Stomach (tissue), 9 donors: ENCODE data around the gene WDR86. TPM values are rescaled to one million over a fixed set of nuclear protein-coding genes. Genes with fewer than 3 reads are reported as not detected.
A peak's percentile ranks its signal among the peaks of the same experiment; 100 is the strongest.

Experiments
- DNase-seq, 2 donors: peaks; one replicate each; pipeline versions ENCODE4 v3.0.0 to v3.0.0-alpha.2; 2013 to 2019
- H3K27ac ChIP-seq, 5 donors: fragments of 200-600 bp in 4 of 5; sonication (generic) in 4 of 5; one replicate each; pipeline ENCODE4 v1.5.1; 2013 to 2019; ENCODE audit warnings: mild to moderate bottlenecking in 1 of 5, moderate library complexity in 1 of 5
- H3K27me3 ChIP-seq, 3 donors: fragments of 200-600 bp; sonication (generic); one replicate each; pipeline ENCODE4 v1.5.1; 2017 to 2019; ENCODE audit warnings: mixed run types in 1 of 3
- H3K36me3 ChIP-seq, 4 donors: fragments of 200-600 bp; sonication (generic); 1 replicate in 3 of 4; 2 replicates in 1 of 4; pipeline ENCODE4 v1.5.1; 2016 to 2019
- H3K4me1 ChIP-seq, 4 donors: fragments of 200-600 bp; sonication (generic); one replicate each; pipeline ENCODE4 v1.5.1; 2016 to 2019
- H3K4me3 ChIP-seq, 4 donors: fragments of 200-600 bp; sonication (generic) in 3 of 4; one replicate each; pipeline ENCODE4 v1.5.1; 2016 to 2019; ENCODE audit warnings: mild to moderate bottlenecking in 1 of 4
- H3K9me3 ChIP-seq, 4 donors: fragments of 200-600 bp; sonication (generic); one replicate each; pipeline ENCODE4 v1.5.1; 2016 to 2019
- EP300 ChIP-seq: sonication (generic); formaldehyde crosslinking; IDR thresholded peaks from one replicate; pipeline ENCODE4 v1.6.1; 2017; ENCODE audit warnings: antibody characterized with exemption
- POLR2A ChIP-seq, 4 donors: fragments of 450-650 bp; IDR thresholded peaks; one replicate each; pipeline ENCODE4 v1.6.1; 2016; ENCODE audit warnings: antibody characterized with exemption in 4 of 4, control low read depth in 2 of 4, mild to moderate bottlenecking in 1 of 4, moderate library complexity in 1 of 4
- POLR2AphosphoS5 ChIP-seq, 3 donors: sonication (generic); formaldehyde crosslinking; IDR thresholded peaks; one replicate each; pipeline ENCODE4 v1.6.1; 2016; ENCODE audit warnings: antibody characterized with exemption in 3 of 3
- WGBS, 5 donors: extraction: QIAGEN DNeasy Blood & Tissue Kit in 3 of 5; methylation state at CpG; one replicate each; pipeline versions ENCODE4 v1.1.5 to v1.1.7; 2013 to 2018; 5-methylcytosine and 5-hydroxymethylcytosine counted together
- intact Hi-C: fragments of 100-400 bp; cut with DNase I; formaldehyde crosslinking; loops from one replicate; pipeline ENCODE4 v1.15.1; 2023; ENCODE audit warnings: low total_unique reads
- polyA plus RNA-seq, 3 donors: library from polyadenylated mRNA; stranded (reverse); fragments of 200-250 nt; gene quantifications; one replicate each; pipeline ENCODE4 v1.2.3, GENCODE V29; 2013
- total RNA-seq, 5 donors: library from RNA; depleted of rRNA; stranded (reverse); fragments of >200 nt; gene quantifications; one replicate each; pipeline versions ENCODE4 v1.1.0 to v1.2.3, GENCODE V29; 2014 to 2016
- TF ChIP-seq, protein P1 (sequence below), 7 experiments: fragments of 450-650 bp in 4 of 7; fragments of 200-600 bp in 3 of 7; sonication (generic) in 3 of 7; IDR thresholded peaks; one replicate each; pipeline ENCODE4 v1.5.1; 2016 to 2019; ENCODE audit warnings: antibody characterized with exemption in 7 of 7, control low read depth in 2 of 7, mild to moderate bottlenecking in 1 of 7
- donor health status: healthy with polysubstance abuse.
- donor health status: Bipolar disorder and iron deficiency.
- donor health status: healthy.

WDR86 gene
- total and polyA plus RNA-seq, 8 donors = 1.2 to 15.8 (median 5.2) TPM

DNA sequence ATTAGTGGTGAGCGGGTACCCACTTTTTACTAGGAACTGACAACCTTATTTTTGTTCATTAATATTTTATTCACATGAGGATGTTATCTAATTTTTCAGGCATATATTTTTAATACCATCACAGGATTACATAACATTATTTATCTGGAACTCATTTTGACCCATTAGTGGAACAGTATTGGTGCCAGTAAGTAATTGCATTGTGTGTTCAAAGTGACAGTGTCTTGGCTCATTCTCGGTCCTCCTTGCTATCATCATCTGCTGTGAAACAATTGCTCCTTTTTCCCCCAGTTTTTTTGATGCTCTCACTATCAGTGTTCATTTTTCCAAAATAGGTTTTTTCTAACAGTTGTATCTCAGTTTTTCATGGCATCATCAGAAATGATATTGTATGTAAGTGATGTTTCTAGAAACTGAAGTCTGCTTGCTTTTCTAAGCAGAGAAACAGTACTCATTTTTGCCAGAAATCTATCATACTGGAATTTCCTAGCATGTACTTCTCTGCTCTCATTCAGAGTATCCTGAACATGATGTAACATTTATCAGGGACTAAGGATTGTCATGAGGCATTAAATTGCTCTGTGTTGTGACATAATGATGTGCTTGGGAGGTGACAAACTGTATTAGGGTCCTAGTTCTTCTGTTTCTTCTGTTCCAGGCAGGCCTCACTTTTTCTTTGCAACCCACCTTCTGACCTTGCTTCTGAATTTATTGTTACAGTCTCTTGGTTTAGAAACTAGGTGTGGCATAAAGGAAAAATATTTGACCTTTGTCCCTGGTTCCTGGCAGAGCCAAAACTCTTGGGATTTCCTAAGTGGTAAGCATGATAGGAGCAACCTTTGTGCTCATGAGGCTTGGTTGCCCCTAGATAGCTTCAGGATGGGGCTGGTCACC lies 64.0 kb downstream of the WDR86 start:
- H3K27me3 ChIP-seq = no peaks in the 10 kb centered on the region
- 61 to 74% (median 70%) methylated on average over 2 of the region's 2 CpGs for WGBS, 5 donors
- H3K36me3 ChIP-seq = peaks cover 8 to 62% (median 47%) of the 10 kb centered on the region in 4 donors
- DNase-seq = peak in 1 of 2 donors; percentile 34
- H3K4me1 ChIP-seq = peaks cover 19 to 85% (median 43%) of the 10 kb centered on the region in 4 donors
- H3K4me3 ChIP-seq = no peak overlapping the region
- intact Hi-C loops = loop anchor here (5.0 kb wide), 1 partner anchor 34 kb away; no protein-coding TSS in a partner anchor
- H3K9me3 ChIP-seq = no peaks in the 10 kb centered on the region
- no peak for TF ChIP-seq EP300
- TF ChIP-seq POLR2AphosphoS5 (IDR thresholded peaks at IDR 0.05) = peak in 1 of 3 donors; percentile 24
- peak overlapping the region; percentile 42 to 69 (median 58) for H3K27ac ChIP-seq

DNA sequence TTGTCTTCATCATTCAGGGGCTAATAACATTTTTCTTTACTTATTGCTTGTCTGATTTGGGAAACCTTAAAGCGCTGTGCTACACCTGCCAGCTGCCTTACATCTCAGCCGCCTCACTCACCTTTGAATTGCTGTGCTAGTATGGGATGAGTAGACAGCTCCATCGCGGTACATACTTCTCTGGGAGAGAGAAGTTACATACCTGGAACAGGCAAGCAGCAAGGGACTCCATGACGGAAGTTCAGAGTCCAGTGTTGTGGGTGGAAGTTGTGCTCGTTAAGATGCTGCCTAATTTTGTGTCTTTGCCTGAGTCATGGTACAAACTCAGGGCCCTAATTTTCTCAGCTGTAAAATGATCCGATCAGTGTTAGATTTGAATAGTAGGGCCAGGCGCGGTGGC lies 66.3 kb downstream of the WDR86 start:
- no peak for DNase-seq
- H3K4me3 ChIP-seq = no peak overlapping the region
- H3K9me3 ChIP-seq = no peaks in the 10 kb centered on the region
- no peaks in the 10 kb centered on the region for H3K27me3 ChIP-seq
- TF ChIP-seq EP300 = no peak
- no peak for TF ChIP-seq POLR2A (IDR thresholded peaks at IDR 0.05)
- TF ChIP-seq, protein P1, sequence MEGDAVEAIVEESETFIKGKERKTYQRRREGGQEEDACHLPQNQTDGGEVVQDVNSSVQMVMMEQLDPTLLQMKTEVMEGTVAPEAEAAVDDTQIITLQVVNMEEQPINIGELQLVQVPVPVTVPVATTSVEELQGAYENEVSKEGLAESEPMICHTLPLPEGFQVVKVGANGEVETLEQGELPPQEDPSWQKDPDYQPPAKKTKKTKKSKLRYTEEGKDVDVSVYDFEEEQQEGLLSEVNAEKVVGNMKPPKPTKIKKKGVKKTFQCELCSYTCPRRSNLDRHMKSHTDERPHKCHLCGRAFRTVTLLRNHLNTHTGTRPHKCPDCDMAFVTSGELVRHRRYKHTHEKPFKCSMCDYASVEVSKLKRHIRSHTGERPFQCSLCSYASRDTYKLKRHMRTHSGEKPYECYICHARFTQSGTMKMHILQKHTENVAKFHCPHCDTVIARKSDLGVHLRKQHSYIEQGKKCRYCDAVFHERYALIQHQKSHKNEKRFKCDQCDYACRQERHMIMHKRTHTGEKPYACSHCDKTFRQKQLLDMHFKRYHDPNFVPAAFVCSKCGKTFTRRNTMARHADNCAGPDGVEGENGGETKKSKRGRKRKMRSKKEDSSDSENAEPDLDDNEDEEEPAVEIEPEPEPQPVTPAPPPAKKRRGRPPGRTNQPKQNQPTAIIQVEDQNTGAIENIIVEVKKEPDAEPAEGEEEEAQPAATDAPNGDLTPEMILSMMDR (IDR thresholded peaks at IDR 0.05) = no peak
- no peak for TF ChIP-seq POLR2AphosphoS5 (IDR thresholded peaks at IDR 0.05)
- WGBS, 5 donors = 93 to 97% (median 95%) methylated on average over 9 of the region's 9 CpGs
- H3K36me3 ChIP-seq = peaks cover 4 to 48% (median 36%) of the 10 kb centered on the region in 4 donors
- H3K27ac ChIP-seq = no peak overlapping the region
- intact Hi-C loops = no loop called here
- H3K4me1 ChIP-seq = peaks cover 19 to 71% (median 43%) of the 10 kb centered on the region in 4 donors

DNA sequence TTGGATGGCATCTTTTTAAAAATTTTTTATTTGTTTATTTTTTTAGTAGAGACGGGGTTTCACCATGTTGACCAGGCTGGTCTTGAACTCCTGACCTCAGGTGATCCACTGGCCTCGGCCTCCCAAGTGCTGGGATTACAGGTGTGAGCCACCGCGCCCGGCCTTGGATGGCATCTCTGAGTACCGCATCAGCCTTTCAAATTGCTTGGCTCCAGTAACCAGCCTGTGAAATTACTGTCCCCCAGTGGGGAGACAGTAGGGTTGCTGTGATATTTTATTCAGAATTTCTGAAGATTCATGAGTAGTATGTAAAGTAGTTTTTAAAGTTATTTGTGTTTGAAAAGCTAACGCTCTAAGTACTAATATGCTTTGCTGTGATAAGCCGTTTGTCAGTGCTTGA lies 67.0 kb downstream of the WDR86 start:
- H3K27ac ChIP-seq = peak overlapping the region in 4 of 5 donors; percentile 87 to 95 (median 90)
- H3K9me3 ChIP-seq = no peaks in the 10 kb centered on the region
- peaks cover 19 to 67% (median 43%) of the 10 kb centered on the region in 4 donors for H3K4me1 ChIP-seq
- TF ChIP-seq POLR2AphosphoS5 (IDR thresholded peaks at IDR 0.05) (no peak), EP300 (no peak), POLR2A (IDR thresholded peaks at IDR 0.05) (no peak)
- TF ChIP-seq, protein P1 (IDR thresholded peaks at IDR 0.05) = no peak
- H3K27me3 ChIP-seq = no peaks in the 10 kb centered on the region
- H3K36me3 ChIP-seq = peaks cover 4 to 42% (median 32%) of the 10 kb centered on the region in 4 donors
- 46 to 67% (median 51%) methylated on average over 8 of the region's 8 CpGs for WGBS, 5 donors
- intact Hi-C loops = no loop called here
- peak overlapping the region; percentile 84 to 96 (median 93) for H3K4me3 ChIP-seq
- DNase-seq = no peak

DNA sequence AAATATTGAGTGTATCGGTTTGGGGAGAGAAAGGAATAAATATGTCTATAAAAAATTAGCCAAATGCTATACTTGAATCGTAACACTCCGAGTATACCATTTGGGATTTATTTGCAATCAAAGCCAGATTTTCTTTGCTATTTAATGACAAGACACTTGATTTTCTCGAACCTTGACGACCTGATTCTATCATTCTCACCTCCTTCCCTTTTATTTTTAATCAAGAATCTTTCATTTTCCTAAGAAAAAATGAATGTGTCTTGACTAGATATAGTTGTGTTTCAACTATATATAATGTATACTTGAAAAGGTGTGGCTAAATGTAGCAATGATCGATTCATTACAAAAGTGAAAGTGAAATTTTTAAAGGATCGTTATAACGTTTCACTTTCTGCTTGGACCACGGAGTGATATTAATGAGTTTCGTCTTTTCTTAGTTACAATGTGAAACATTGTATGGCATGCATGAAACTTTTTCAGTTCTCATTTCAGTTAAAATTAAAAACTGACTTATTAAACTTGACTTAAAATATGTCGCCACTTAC lies 67.7 kb downstream of the WDR86 start:
- TF ChIP-seq POLR2A (IDR thresholded peaks at IDR 0.05) = no peak
- TF ChIP-seq, protein P1 (IDR thresholded peaks at IDR 0.05) = no peak
- no peak for TF ChIP-seq EP300
- no peak for TF ChIP-seq POLR2AphosphoS5 (IDR thresholded peaks at IDR 0.05)
- Histone ChIP-seq H3K4me3 (peak overlapping the region; percentile 84 to 96 (median 93)), H3K27ac (peak overlapping the region; percentile 87 to 97 (median 91)), H3K4me1 (peaks cover 19 to 61% (median 43%) of the 10 kb centered on the region in 4 donors), H3K36me3 (peaks cover 4 to 36% (median 26%) of the 10 kb centered on the region in 4 donors), H3K27me3 (no peaks in the 10 kb centered on the region), H3K9me3 (no peaks in the 10 kb centered on the region)
- DNase-seq = peak in 1 of 2 donors; percentile 38
- intact Hi-C loops = no loop called here
- 1 to 4% (median 2%) methylated on average over 11 of the region's 11 CpGs for WGBS, 5 donors
